ENCODE data around the gene TRMT13.

GRCh38 chr1:100164702-100165101 is 31.7 kb downstream of the TRMT13 start:
- TF ChIP-seq CTCF (IDR thresholded peaks at IDR 0.05; ENCODE audit: insufficient read depth, low read length, poor library complexity, severe bottlenecking), result no peak
- no peak for TF ChIP-seq EZH2phosphoT487 (conservative IDR thresholded peaks at IDR 0.05; ENCODE audit: low read length)
